ENCODE results near the gene C1orf210. TPM values are rescaled to one million over a fixed set of nuclear protein-coding genes. Genes with fewer than 3 reads are reported as not detected.
A peak's percentile ranks its signal among the peaks of the same experiment; 100 is the strongest.

Gene C1orf210
- not detected for total RNA-seq

DNA sequence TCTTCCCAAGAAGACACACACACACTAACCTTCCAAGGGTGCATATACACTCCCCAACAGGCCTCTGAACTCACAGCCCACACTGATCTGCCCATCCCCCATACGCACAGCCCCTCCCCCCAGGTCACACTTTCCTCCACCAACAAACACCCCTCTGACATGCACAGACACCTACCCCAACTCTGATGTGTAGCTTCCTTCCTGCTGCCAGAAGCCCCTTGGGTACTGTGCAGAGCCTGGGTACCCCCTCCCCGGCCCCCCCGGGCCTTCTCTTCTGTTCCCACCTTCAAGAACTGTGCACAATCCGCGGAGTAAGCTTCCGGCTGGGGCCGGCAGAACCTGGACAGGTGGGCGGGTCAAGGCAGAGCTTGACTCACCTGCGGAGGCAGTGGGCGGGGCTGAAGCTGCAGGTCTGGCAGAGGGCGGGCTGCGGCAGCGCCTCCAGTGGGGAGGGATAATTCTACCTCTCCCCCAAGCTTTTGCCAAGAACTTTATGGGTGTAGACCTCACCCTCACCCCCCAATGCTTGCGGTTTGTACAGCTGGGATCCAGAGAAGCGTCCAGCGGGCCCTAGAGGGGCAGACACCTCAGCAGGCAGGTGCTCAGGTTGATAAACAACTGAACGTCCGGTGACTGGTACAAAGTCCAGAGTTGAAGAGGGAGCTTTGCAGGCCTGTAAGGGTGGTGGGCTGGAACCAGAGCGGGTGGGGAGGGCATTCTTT, at the start of gene C1orf210:
TSS of gene C1orf210 (minus strand) at position 313 of the 722 bp plus-strand sequence. CDS start 2,311 bp downstream, outside the sequence.
- ATAC-seq (no peak), DNase-seq (no peak)
- Mint-ChIP-seq H3K4me3 (no peak within 1 kb of the TSS), H3K9me3 (ENCODE audit: low read depth) (no peaks in the 10 kb centered on the region), H3K27me3 (no peaks in the 10 kb centered on the region), H3K27ac (no peak within 1 kb of the TSS), H3K4me1 (no peaks in the 10 kb centered on the region), H3K36me3 (ENCODE audit: low read depth) (no peaks in the 10 kb centered on the region)
- intact Hi-C loops (cut with DNase I, micrococcal nuclease) = no loop called here
- ChIA-PET CTCF (interaction anchor here (1.4 kb wide), 1 partner anchor 55 kb away, joined by 3 read pairs; no protein-coding TSS in a partner anchor), POLR2A (no interaction called here)

GRCh38 chr1:43334453-43335205, 49.2 kb upstream of the C1orf210 start:
- H3K36me3 Mint-ChIP-seq (ENCODE audit: low read depth) = no peaks in the 10 kb centered on the region
- DNase-seq = no peak
- intact Hi-C loops (cut with DNase I, micrococcal nuclease) = no loop called here
- ChIA-PET POLR2A (no interaction called here), CTCF (interaction anchor here (0.7 kb wide), 1 partner anchor 50 kb away, joined by 3 read pairs; no protein-coding TSS in a partner anchor)
- H3K9me3 Mint-ChIP-seq (ENCODE audit: low read depth) = no peaks in the 10 kb centered on the region
- H3K4me3 Mint-ChIP-seq = no peak overlapping the region
- no peaks in the 10 kb centered on the region for H3K27me3 Mint-ChIP-seq
- H3K27ac Mint-ChIP-seq = no peak overlapping the region
- H3K4me1 Mint-ChIP-seq = peaks cover 13% of the 10 kb centered on the region
- no peak for ATAC-seq

- Mint-ChIP-seq H3K27ac (no peak overlapping the region), H3K36me3 (ENCODE audit: low read depth) (no peaks in the 10 kb centered on the region)
These were observed 46.3 kb upstream of the C1orf210 start for GRCh38 chr1:43331688-43332087.

GRCh38 chr1:43329995-43330751, 44.8 kb upstream of the C1orf210 start:
- Mint-ChIP-seq H3K27me3 (no peaks in the 10 kb centered on the region), H3K9me3 (ENCODE audit: low read depth) (peaks cover 10% of the 10 kb centered on the region), H3K36me3 (ENCODE audit: low read depth) (peaks cover 1% of the 10 kb centered on the region), H3K4me3 (no peak overlapping the region), H3K4me1 (peaks cover 29% of the 10 kb centered on the region), H3K27ac (peak overlapping the region; percentile 63)
- ChIA-PET CTCF (interaction anchor here (1.1 kb wide), 1 partner anchor 27 kb away, joined by 4 read pairs; no protein-coding TSS in a partner anchor), POLR2A (no interaction called here)
- peak; percentile 88 for DNase-seq
- intact Hi-C loops (cut with DNase I, micrococcal nuclease) = loop anchor here in 1 of 2 experiments (1.0 kb wide), 1 partner anchor 19 kb away; no protein-coding TSS in a partner anchor
- ATAC-seq = peak; percentile 98

More at GRCh38 chr1:43331688-43332087, 46.3 kb upstream of the C1orf210 start:
- peaks cover 8% of the 10 kb centered on the region for H3K9me3 Mint-ChIP-seq (ENCODE audit: low read depth)
- DNase-seq (no peak), ATAC-seq (no peak)
- H3K4me1 Mint-ChIP-seq = peaks cover 29% of the 10 kb centered on the region
- CTCF ChIA-PET = no interaction called here
- POLR2A ChIA-PET = no interaction called here
- intact Hi-C loops (cut with DNase I, micrococcal nuclease) = no loop called here
- no peaks in the 10 kb centered on the region for H3K27me3 Mint-ChIP-seq
- no peak overlapping the region for H3K4me3 Mint-ChIP-seq

- Mint-ChIP-seq H3K4me1 (peaks cover 39% of the 10 kb centered on the region), H3K27ac (no peak overlapping the region), H3K36me3 (ENCODE audit: low read depth) (peaks cover 1% of the 10 kb centered on the region), H3K27me3 (no peaks in the 10 kb centered on the region), H3K4me3 (no peak overlapping the region), H3K9me3 (ENCODE audit: low read depth) (peaks cover 19% of the 10 kb centered on the region)
- ChIA-PET CTCF (no interaction called here), POLR2A (no interaction called here)
- ATAC-seq = no peak
- intact Hi-C loops (cut with DNase I, micrococcal nuclease) = no loop called here
- no peak for DNase-seq
These were observed 42.3 kb upstream of the C1orf210 start for GRCh38 chr1:43327549-43328292.

DNA sequence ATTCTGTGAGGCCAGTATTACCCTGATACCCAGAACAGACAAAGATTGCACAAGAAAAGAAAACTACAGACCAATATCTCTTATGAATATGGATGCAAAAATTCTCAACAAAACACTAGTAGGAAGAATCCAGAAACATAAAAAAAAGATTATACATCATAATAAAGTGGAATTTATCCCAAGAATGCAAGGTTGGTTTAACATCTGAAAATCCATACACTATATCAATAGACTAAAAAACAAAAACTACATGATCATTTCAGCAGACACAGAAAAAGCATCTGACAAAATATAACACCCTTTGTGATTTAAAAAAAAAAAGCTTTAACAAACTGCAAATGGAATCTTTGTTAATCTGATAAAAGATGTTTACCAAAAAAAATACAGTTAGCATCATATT, 40.0 kb upstream of the C1orf210 start:
- no peak overlapping the region for H3K4me3 Mint-ChIP-seq
- H3K9me3 Mint-ChIP-seq (ENCODE audit: low read depth) = peaks cover 19% of the 10 kb centered on the region
- intact Hi-C loops (cut with DNase I, micrococcal nuclease) = no loop called here
- no peaks in the 10 kb centered on the region for H3K27me3 Mint-ChIP-seq
- H3K4me1 Mint-ChIP-seq = peaks cover 34% of the 10 kb centered on the region
- ChIA-PET CTCF (no interaction called here), POLR2A (no interaction called here)
- DNase-seq (no peak), ATAC-seq (no peak)
- H3K36me3 Mint-ChIP-seq (ENCODE audit: low read depth) = peaks cover 1% of the 10 kb centered on the region
- no peak overlapping the region for H3K27ac Mint-ChIP-seq

DNA sequence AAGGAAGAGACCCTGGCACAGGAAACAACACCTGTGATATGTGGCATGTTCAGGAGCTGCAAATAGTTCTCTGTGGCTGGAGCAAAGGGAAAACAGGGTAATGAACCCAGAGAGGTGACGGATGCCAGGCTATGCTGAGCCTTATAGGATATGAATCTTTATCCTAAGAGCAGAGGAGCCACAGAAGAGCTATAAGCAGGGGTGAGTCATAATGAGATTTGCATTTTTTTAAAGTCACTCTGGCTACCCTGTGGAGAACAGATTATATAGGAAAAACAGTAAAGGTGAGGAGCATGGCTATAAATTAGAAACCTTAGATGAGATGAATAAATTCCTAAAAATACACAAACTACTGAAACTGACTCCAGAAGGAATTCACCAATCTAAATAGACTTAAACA, 39.4 kb upstream of the C1orf210 start:
- ATAC-seq (no peak), DNase-seq (no peak)
- H3K36me3 Mint-ChIP-seq (ENCODE audit: low read depth) = peaks cover 1% of the 10 kb centered on the region
- H3K4me3 Mint-ChIP-seq = no peak overlapping the region
- no peaks in the 10 kb centered on the region for H3K27me3 Mint-ChIP-seq
- H3K4me1 Mint-ChIP-seq = peaks cover 29% of the 10 kb centered on the region
- POLR2A ChIA-PET = interaction anchor here (0.7 kb wide), 1 partner anchor 605 kb away, joined by 3 read pairs; no protein-coding TSS in a partner anchor
- CTCF ChIA-PET = no interaction called here
- H3K27ac Mint-ChIP-seq = no peak overlapping the region
- intact Hi-C loops (cut with DNase I, micrococcal nuclease) = no loop called here
- H3K9me3 Mint-ChIP-seq (ENCODE audit: low read depth) = peaks cover 19% of the 10 kb centered on the region

GRCh38 chr1:43322506-43322905, 37.1 kb upstream of the C1orf210 start:
- Mint-ChIP-seq H3K27ac (no peak overlapping the region), H3K4me3 (no peak overlapping the region), H3K9me3 (ENCODE audit: low read depth) (peaks cover 12% of the 10 kb centered on the region), H3K27me3 (no peaks in the 10 kb centered on the region), H3K4me1 (peaks cover 19% of the 10 kb centered on the region), H3K36me3 (ENCODE audit: low read depth) (peaks cover 1% of the 10 kb centered on the region)
- ChIA-PET POLR2A (no interaction called here), CTCF (no interaction called here)
- intact Hi-C loops (cut with DNase I, micrococcal nuclease) = no loop called here
- ATAC-seq (no peak), DNase-seq (no peak)

- Mint-ChIP-seq H3K36me3 (ENCODE audit: low read depth) (peaks cover 1% of the 10 kb centered on the region), H3K4me1 (peaks cover 10% of the 10 kb centered on the region), H3K4me3 (no peak overlapping the region), H3K9me3 (ENCODE audit: low read depth) (peaks cover 11% of the 10 kb centered on the region), H3K27ac (no peak overlapping the region), H3K27me3 (no peaks in the 10 kb centered on the region)
- intact Hi-C loops (cut with DNase I, micrococcal nuclease) = no loop called here
- POLR2A ChIA-PET = no interaction called here
- DNase-seq = no peak
- CTCF ChIA-PET = no interaction called here
- ATAC-seq = no peak
These were observed 36.0 kb upstream of the C1orf210 start for GRCh38 chr1:43321331-43321891.

- Mint-ChIP-seq H3K27me3 (no peaks in the 10 kb centered on the region), H3K4me1 (peaks cover 9% of the 10 kb centered on the region), H3K27ac (no peak overlapping the region), H3K9me3 (ENCODE audit: low read depth) (peaks cover 6% of the 10 kb centered on the region), H3K36me3 (ENCODE audit: low read depth) (no peaks in the 10 kb centered on the region), H3K4me3 (no peak overlapping the region)
- ATAC-seq (no peak), DNase-seq (no peak)
- ChIA-PET POLR2A (no interaction called here), CTCF (no interaction called here)
- intact Hi-C loops (cut with DNase I, micrococcal nuclease) = no loop called here
These were observed 34.4 kb upstream of the C1orf210 start for GRCh38 chr1:43319766-43320165.

DNA sequence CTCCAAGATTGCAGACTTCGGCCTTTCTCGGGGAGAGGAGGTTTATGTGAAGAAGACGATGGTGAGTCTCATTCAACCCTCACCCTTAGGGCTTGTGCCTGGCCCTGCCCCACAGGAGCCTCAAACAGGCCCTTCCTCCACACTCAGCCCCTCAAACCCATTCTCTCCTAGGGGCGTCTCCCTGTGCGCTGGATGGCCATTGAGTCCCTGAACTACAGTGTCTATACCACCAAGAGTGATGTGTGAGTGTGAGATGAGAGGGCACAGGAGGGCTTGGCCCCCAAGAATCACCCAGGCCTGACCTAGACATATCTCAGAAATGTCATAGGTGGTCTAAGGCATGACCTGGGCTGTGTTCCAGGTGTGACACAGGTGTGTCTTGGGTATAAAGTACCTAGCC, 33.9 kb upstream of the C1orf210 start:
- ChIA-PET POLR2A (no interaction called here), CTCF (no interaction called here)
- ATAC-seq (no peak), DNase-seq (no peak)
- H3K4me1 Mint-ChIP-seq = peaks cover 4% of the 10 kb centered on the region
- no peaks in the 10 kb centered on the region for H3K27me3 Mint-ChIP-seq
- peaks cover 2% of the 10 kb centered on the region for H3K9me3 Mint-ChIP-seq (ENCODE audit: low read depth)
- intact Hi-C loops (cut with DNase I, micrococcal nuclease) = no loop called here
- H3K27ac Mint-ChIP-seq = no peak overlapping the region
- no peak overlapping the region for H3K4me3 Mint-ChIP-seq
- no peaks in the 10 kb centered on the region for H3K36me3 Mint-ChIP-seq (ENCODE audit: low read depth)

Measured in activated CD4-positive, alpha-beta T cell treated with anti-CD3 and anti-CD28 coated beads for 36 hours (primary cell).